NOMO-1 treated with DMSO at 0.1 percent for 48 hours (cell line): Measurements from ENCODE around the gene FAM24B.

Source experiments
- DNase-seq: peaks from one replicate; lab custom pipeline; 2025; ENCODE audit not compliant: unreplicated experiment; lab: John Stamatoyannopoulos, UW

FAM24B gene

GRCh38 chr10:122828716-122829255, 50.6 kb downstream of the FAM24B start:
- DNase-seq, result no peak

GRCh38 chr10:122827302-122827701, 52.1 kb downstream of the FAM24B start:
- no peak for DNase-seq

- no peak for DNase-seq
These were observed 56.2 kb downstream of the FAM24B start for GRCh38 chr10:122822973-122823690.

- no peak for DNase-seq
These were observed 57.6 kb downstream of the FAM24B start for GRCh38 chr10:122821808-122822207.

GRCh38 chr10:122815458-122815857, 63.9 kb downstream of the FAM24B start:
- DNase-seq, result no peak

- DNase-seq, result no peak
These were observed 64.9 kb downstream of the FAM24B start for GRCh38 chr10:122814493-122814892.

GRCh38 chr10:122812751-122813150, 66.6 kb downstream of the FAM24B start:
- DNase-seq, result no peak

- no peak for DNase-seq
These were observed 77.1 kb downstream of the FAM24B start for GRCh38 chr10:122802282-122802681.
